AG10803 (cell line): ENCODE data around the gene LAMC1.

Experiments
- DNase-seq: peaks from one replicate; pipeline ENCODE4 v3.0.0; 2010; ENCODE audit warnings: low read depth
- H3K4me3 ChIP-seq: 2 replicates; pipeline ENCODE4 v1.5.1; 2011; ENCODE audit warnings: mild to moderate bottlenecking, low read length, control low read depth
- CTCF ChIP-seq: conservative IDR thresholded peaks from 2 replicates; pipeline ENCODE4 v1.5.1; 2011; ENCODE audit warnings: mild to moderate bottlenecking, low read length, control low read depth, inconsistent platforms

LAMC1 gene

GRCh38 chr1:183178545-183178944 is 155.3 kb downstream of the LAMC1 start:
- H3K4me3 ChIP-seq = no peak overlapping the region
- peak; percentile 46 for DNase-seq
- no peak for TF ChIP-seq CTCF

- no peak overlapping the region for H3K4me3 ChIP-seq
- no peak for DNase-seq
- TF ChIP-seq CTCF = no peak
These were observed 155.8 kb downstream of the LAMC1 start for GRCh38 chr1:183179033-183179432.

- no peak overlapping the region for H3K4me3 ChIP-seq
- TF ChIP-seq CTCF = no peak
- DNase-seq = peak; percentile 96
These were observed 157.0 kb downstream of the LAMC1 start for GRCh38 chr1:183180218-183180617.

GRCh38 chr1:183180634-183181056 is 157.4 kb downstream of the LAMC1 start:
- peak; percentile 84 for DNase-seq
- no peak for TF ChIP-seq CTCF
- H3K4me3 ChIP-seq = no peak overlapping the region

GRCh38 chr1:183185941-183186490 is 162.8 kb downstream of the LAMC1 start, which contains the start of gene LAMC2:
TSS of gene LAMC2 (plus strand) at chr1:183186264. CDS start at chr1:183186353, 89 bp downstream.
- DNase-seq = no peak
- no peak for TF ChIP-seq CTCF
- H3K4me3 ChIP-seq = no peak within 1 kb of the TSS

GRCh38 chr1:183186841-183187240 is 163.6 kb downstream of the LAMC1 start:
- H3K4me3 ChIP-seq = no peak overlapping the region

GRCh38 chr1:183188240-183188639 is 165.0 kb downstream of the LAMC1 start:
- H3K4me3 ChIP-seq = no peak overlapping the region
- TF ChIP-seq CTCF = no peak
- no peak for DNase-seq

More at GRCh38 chr1:183186841-183187240, 163.6 kb downstream of the LAMC1 start:
- DNase-seq = no peak
- TF ChIP-seq CTCF = no peak
